Measurements from ENCODE around the gene NRL. TPM values are rescaled to one million over a fixed set of nuclear protein-coding genes. Genes with fewer than 3 reads are reported as not detected.

The NRL gene
- polyA plus RNA-seq, 2 of the 4 experiments (the other 2 are of a cell fraction), result 0.93 to 0.97 TPM

DNA sequence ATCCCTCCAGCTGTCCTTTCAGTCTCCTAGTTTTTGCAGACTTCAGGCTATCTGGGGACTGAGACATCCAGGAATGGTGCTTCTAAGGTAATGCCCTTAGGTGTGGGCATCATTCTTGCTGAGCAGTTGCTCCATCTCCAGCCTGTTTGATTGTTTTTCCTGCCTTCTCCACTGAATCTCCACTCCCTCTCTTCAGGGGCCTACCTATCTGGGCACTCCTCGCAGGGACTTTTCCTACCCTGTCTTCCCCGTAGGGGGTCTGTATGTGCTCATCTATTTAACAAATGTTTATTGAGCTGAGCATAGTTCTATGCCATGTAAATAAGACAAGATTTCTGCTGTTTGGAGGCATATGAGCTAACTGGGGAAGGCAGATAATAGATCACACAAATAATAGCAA is 18.2 kb upstream of the NRL start:
- 96% methylated on average over 2 of the region's 2 CpGs for WGBS (ENCODE audit: missing lambda C conversion rate)
- H3K4me3 ChIP-seq, result no peak overlapping the region
- no peak overlapping the region for H3K4me2 ChIP-seq
- DNase-seq (ENCODE audit: low read depth in 1 of 2, low spot score in 1 of 2) (no peak), FAIRE-seq (no peak), ATAC-seq (no peak)
- no peak for TF ChIP-seq MAFK (IDR thresholded peaks at IDR 0.05; ENCODE audit: partially characterized antibody)
- TF ChIP-seq HOXB5 (CRISPR knock-in tag; IDR thresholded peaks at IDR 0.05), result no peak
- TF ChIP-seq EP300 (IDR thresholded peaks at IDR 0.05), result no peak
- TF ChIP-seq CHD2 (IDR thresholded peaks at IDR 0.05; ENCODE audit: low read length, partially characterized antibody), result no peak
- no peak for TF ChIP-seq TP53 (CRISPR knock-in tag; IDR thresholded peaks at IDR 0.05)
- TF ChIP-seq ESRRA (IDR thresholded peaks at IDR 0.05; ENCODE audit: borderline replicate concordance, low read length), result no peak
- TF ChIP-seq, protein P1, sequence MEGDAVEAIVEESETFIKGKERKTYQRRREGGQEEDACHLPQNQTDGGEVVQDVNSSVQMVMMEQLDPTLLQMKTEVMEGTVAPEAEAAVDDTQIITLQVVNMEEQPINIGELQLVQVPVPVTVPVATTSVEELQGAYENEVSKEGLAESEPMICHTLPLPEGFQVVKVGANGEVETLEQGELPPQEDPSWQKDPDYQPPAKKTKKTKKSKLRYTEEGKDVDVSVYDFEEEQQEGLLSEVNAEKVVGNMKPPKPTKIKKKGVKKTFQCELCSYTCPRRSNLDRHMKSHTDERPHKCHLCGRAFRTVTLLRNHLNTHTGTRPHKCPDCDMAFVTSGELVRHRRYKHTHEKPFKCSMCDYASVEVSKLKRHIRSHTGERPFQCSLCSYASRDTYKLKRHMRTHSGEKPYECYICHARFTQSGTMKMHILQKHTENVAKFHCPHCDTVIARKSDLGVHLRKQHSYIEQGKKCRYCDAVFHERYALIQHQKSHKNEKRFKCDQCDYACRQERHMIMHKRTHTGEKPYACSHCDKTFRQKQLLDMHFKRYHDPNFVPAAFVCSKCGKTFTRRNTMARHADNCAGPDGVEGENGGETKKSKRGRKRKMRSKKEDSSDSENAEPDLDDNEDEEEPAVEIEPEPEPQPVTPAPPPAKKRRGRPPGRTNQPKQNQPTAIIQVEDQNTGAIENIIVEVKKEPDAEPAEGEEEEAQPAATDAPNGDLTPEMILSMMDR (IDR thresholded peaks at IDR 0.05), result no peak
- no peak for TF ChIP-seq FOSL2 (IDR thresholded peaks at IDR 0.05)
- TF ChIP-seq FOSL2 (CRISPR knock-in tag; IDR thresholded peaks at IDR 0.05), result no peak
- no peak for TF ChIP-seq KDM5A (IDR thresholded peaks at IDR 0.05)
- no peak for TF ChIP-seq PHF8 (IDR thresholded peaks at IDR 0.05; ENCODE audit: borderline replicate concordance, low read depth)
- no peak for TF ChIP-seq ZFP36 (IDR thresholded peaks at IDR 0.05; ENCODE audit: borderline replicate concordance, partially characterized antibody)
- no peak for TF ChIP-seq FOSB (CRISPR knock-in tag; IDR thresholded peaks at IDR 0.05)
- TF ChIP-seq NFE2L2 (conservative IDR thresholded peaks at IDR 0.05; ENCODE audit: low read length), result no peak
- no peak for TF ChIP-seq CHD4 (IDR thresholded peaks at IDR 0.05; ENCODE audit: borderline replicate concordance)
- TF ChIP-seq CEBPB (IDR thresholded peaks at IDR 0.05), result no peak
- TF ChIP-seq, protein P2, sequence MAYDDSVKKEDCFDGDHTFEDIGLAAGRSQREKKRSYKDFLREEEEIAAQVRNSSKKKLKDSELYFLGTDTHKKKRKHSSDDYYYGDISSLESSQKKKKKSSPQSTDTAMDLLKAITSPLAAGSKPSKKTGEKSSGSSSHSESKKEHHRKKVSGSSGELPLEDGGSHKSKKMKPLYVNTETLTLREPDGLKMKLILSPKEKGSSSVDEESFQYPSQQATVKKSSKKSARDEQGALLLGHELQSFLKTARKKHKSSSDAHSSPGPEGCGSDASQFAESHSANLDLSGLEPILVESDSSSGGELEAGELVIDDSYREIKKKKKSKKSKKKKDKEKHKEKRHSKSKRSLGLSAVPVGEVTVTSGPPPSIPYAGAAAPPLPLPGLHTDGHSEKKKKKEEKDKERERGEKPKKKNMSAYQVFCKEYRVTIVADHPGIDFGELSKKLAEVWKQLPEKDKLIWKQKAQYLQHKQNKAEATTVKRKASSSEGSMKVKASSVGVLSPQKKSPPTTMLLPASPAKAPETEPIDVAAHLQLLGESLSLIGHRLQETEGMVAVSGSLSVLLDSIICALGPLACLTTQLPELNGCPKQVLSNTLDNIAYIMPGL (CRISPR knock-in tag; IDR thresholded peaks at IDR 0.05; ENCODE audit: borderline replicate concordance), result no peak
- no peak for TF ChIP-seq MAZ (IDR thresholded peaks at IDR 0.05; ENCODE audit: borderline replicate concordance, low read depth, low read length)
- TF ChIP-seq, protein P3, sequence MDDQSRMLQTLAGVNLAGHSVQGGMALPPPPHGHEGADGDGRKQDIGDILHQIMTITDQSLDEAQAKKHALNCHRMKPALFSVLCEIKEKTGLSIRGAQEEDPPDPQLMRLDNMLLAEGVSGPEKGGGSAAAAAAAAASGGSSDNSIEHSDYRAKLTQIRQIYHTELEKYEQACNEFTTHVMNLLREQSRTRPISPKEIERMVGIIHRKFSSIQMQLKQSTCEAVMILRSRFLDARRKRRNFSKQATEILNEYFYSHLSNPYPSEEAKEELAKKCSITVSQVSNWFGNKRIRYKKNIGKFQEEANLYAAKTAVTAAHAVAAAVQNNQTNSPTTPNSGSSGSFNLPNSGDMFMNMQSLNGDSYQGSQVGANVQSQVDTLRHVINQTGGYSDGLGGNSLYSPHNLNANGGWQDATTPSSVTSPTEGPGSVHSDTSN (IDR thresholded peaks at IDR 0.05), result no peak
- peaks cover 16% of the 10 kb centered on the region; the same call in 2 of the 3 replicates for H3K4me1 ChIP-seq
- ChIA-PET POLR2A (interaction anchor here (1.7 kb wide), 1 partner anchor 8 kb away, joined by 4 read pairs; the partner anchor contains the start of gene EMC9), CTCF (interaction anchor here (0.6 to 2.4 kb wide), 6 partner anchors 13 to 574 kb away, joined by 3 to 13 read pairs (median 4); partner anchors contain the start of gene IRF9)
- no peak overlapping the region for H3K27ac ChIP-seq
- no peaks in the 10 kb centered on the region for H3K9me3 ChIP-seq

DNA sequence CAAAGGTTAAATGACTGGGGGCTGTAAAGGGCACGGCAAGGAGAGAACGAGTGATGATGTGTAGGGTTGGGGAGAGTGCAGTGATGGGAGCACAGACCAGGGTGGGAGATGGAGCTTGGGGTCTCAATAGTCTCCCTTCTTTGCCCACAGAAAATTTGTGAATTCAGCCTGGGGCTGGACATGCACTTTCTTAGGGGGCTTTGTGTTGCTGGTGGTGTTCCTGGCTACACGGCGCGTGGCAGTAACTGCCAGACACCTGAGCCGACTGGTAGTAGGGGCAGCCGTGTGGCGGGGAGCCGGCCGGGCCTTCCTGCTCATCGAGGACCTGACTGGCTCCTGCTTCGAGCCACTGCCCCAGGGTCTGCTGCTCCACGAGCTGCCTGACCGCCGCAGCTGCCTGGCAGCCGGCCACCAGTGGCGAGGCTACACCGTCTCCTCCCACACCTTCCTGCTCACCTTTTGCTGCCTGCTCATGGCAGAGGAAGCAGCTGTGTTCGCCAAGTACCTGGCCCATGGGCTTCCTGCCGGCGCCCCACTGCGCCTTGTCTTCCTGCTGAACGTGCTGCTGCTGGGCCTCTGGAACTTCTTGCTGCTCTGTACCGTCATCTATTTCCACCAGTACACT is 17.4 kb upstream of the NRL start:
- Histone ChIP-seq H3K9me3 (no peaks in the 10 kb centered on the region), H3K27ac (no peak overlapping the region), H3K4me2 (no peak overlapping the region), H3K4me3 (no peak overlapping the region), H3K4me1 (peaks cover 11% of the 10 kb centered on the region; the same call in 2 of the 3 replicates)
- ATAC-seq (no peak), DNase-seq (ENCODE audit: low read depth in 1 of 2, low spot score in 1 of 2) (no peak), FAIRE-seq (no peak)
- 92% methylated on average over 13 of the region's 24 CpGs for WGBS (ENCODE audit: missing lambda C conversion rate)
- ChIA-PET CTCF (interaction anchor here (1.3 to 2.4 kb wide), 4 partner anchors 11 to 574 kb away, joined by 3 to 8 read pairs (median 4); partner anchors contain the start of gene NRL), POLR2A (interaction anchor here (1.7 kb wide), 1 partner anchor 9 kb away, joined by 4 read pairs; the partner anchor contains the start of gene EMC9)
- no peak for TF ChIP-seq NR3C1 (IDR thresholded peaks at IDR 0.05)
- no peak for TF ChIP-seq EHF (CRISPR knock-in tag; IDR thresholded peaks at IDR 0.05)
- TF ChIP-seq MAFK (IDR thresholded peaks at IDR 0.05; ENCODE audit: partially characterized antibody), result no peak
- TF ChIP-seq, protein P2 (CRISPR knock-in tag; IDR thresholded peaks at IDR 0.05; ENCODE audit: borderline replicate concordance), result no peak
- no peak for TF ChIP-seq ZSCAN20 (CRISPR knock-in tag; IDR thresholded peaks at IDR 0.05)
- no peak for TF ChIP-seq ZFP36 (IDR thresholded peaks at IDR 0.05; ENCODE audit: borderline replicate concordance, partially characterized antibody)
- TF ChIP-seq, protein P4, sequence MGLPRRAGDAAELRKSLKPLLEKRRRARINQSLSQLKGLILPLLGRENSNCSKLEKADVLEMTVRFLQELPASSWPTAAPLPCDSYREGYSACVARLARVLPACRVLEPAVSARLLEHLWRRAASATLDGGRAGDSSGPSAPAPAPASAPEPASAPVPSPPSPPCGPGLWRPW (IDR thresholded peaks at IDR 0.05), result no peak
- no peak for TF ChIP-seq ZNF302 (CRISPR knock-in tag; IDR thresholded peaks at IDR 0.05)
- no peak for TF ChIP-seq CBX8 (IDR thresholded peaks at IDR 0.05)
- TF ChIP-seq HOXA7 (CRISPR knock-in tag; IDR thresholded peaks at IDR 0.05), result no peak
- TF ChIP-seq ESRRA (IDR thresholded peaks at IDR 0.05; ENCODE audit: borderline replicate concordance, low read length), result no peak
- TF ChIP-seq EP300 (IDR thresholded peaks at IDR 0.05), result no peak
- TF ChIP-seq HOXB13 (CRISPR knock-in tag; IDR thresholded peaks at IDR 0.05; ENCODE audit: low read depth), result no peak
- TF ChIP-seq JUNB (IDR thresholded peaks at IDR 0.05), result no peak
- no peak for TF ChIP-seq FOXS1 (CRISPR knock-in tag; IDR thresholded peaks at IDR 0.05)
- no peak for TF ChIP-seq NFE2L2 (conservative IDR thresholded peaks at IDR 0.05; ENCODE audit: low read length)
- TF ChIP-seq, protein P5, sequence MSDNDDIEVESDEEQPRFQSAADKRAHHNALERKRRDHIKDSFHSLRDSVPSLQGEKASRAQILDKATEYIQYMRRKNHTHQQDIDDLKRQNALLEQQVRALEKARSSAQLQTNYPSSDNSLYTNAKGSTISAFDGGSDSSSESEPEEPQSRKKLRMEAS (IDR thresholded peaks at IDR 0.05), result no peak
- TF ChIP-seq CHD4 (IDR thresholded peaks at IDR 0.05; ENCODE audit: borderline replicate concordance), result no peak
- no peak for TF ChIP-seq HEYL (CRISPR knock-in tag; IDR thresholded peaks at IDR 0.05)
